HCT116 (cell line): ENCODE results near the gene SCN1A.

Source experiments
- ELF1 ChIP-seq: IDR thresholded peaks from 2 replicates; pipeline ENCODE4 v1.6.1; 2012; ENCODE audit warnings: low read depth, borderline replicate concordance
- EZH2phosphoT487 ChIP-seq: fragments of 200-600 bp; IDR thresholded peaks from 2 replicates; pipeline ENCODE4 v1.6.1; 2018; ENCODE audit warnings: antibody characterized with exemption, borderline replicate concordance
- JUND ChIP-seq: IDR thresholded peaks from 2 replicates; pipeline ENCODE4 v1.6.1; 2012
- MAX ChIP-seq: IDR thresholded peaks from 2 replicates; pipeline ENCODE4 v1.6.1; 2012
- POLR2A ChIP-seq: IDR thresholded peaks from 2 replicates; pipeline ENCODE4 v1.7.0; 2011; ENCODE audit warnings: borderline replicate concordance; ENCODE audit not compliant: insufficient read depth, insufficient read length; ENCODE audit errors: extremely low read depth
- POLR2AphosphoS5 ChIP-seq: IDR thresholded peaks from 2 replicates; pipeline ENCODE4 v1.6.1; 2011; ENCODE audit warnings: mild to moderate bottlenecking, low read depth, low read length, moderate library complexity
- RAD21 ChIP-seq: IDR thresholded peaks from 2 replicates; pipeline ENCODE4 v1.6.1; 2012; ENCODE audit warnings: low read depth, mild to moderate bottlenecking
- REST ChIP-seq: IDR thresholded peaks from 2 replicates; pipeline ENCODE4 v1.6.1; 2012; ENCODE audit warnings: low read depth
- TF ChIP-seq, protein P1 (sequence below), 3 experiments: fragments of 200-600 bp in 1 of 3; sonication (generic) in 1 of 3; IDR thresholded peaks in 2 of 3; conservative IDR thresholded peaks in 1 of 3; 2 replicates each; pipeline ENCODE4 v1.5.1; 2012 to 2017; ENCODE audit warnings: low read depth in 2 of 3, low read length in 2 of 3, antibody characterized with exemption in 1 of 3, borderline replicate concordance in 1 of 3, control low read depth in 1 of 3, mild to moderate bottlenecking in 1 of 3, mixed read lengths in 1 of 3, mixed run types in 1 of 3, moderate library complexity in 1 of 3; ENCODE audit not compliant: insufficient read depth in 1 of 3

GRCh38 chr2:166140932-166141331 lies 13.1 kb upstream of the SCN1A start:
- TF ChIP-seq MAX (no peak), RAD21 (no peak), ELF1 (no peak), POLR2A (no peak), REST (no peak), POLR2AphosphoS5 (no peak), EZH2phosphoT487 (no peak), JUND (no peak)
- TF ChIP-seq, protein P1, sequence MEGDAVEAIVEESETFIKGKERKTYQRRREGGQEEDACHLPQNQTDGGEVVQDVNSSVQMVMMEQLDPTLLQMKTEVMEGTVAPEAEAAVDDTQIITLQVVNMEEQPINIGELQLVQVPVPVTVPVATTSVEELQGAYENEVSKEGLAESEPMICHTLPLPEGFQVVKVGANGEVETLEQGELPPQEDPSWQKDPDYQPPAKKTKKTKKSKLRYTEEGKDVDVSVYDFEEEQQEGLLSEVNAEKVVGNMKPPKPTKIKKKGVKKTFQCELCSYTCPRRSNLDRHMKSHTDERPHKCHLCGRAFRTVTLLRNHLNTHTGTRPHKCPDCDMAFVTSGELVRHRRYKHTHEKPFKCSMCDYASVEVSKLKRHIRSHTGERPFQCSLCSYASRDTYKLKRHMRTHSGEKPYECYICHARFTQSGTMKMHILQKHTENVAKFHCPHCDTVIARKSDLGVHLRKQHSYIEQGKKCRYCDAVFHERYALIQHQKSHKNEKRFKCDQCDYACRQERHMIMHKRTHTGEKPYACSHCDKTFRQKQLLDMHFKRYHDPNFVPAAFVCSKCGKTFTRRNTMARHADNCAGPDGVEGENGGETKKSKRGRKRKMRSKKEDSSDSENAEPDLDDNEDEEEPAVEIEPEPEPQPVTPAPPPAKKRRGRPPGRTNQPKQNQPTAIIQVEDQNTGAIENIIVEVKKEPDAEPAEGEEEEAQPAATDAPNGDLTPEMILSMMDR (IDR thresholded peaks at IDR 0.05 in 2 of 3, conservative IDR thresholded peaks at IDR 0.05 in 1 of 3; ENCODE audit: borderline replicate concordance in 1 of 3, insufficient read depth in 1 of 3, low read depth in 2 of 3, low read length in 2 of 3), result no peak
